GM08714 (cell line): ENCODE data around the gene DHRS12.

Experiments used
- H3K4me3 ChIP-seq: fragments of 200-500 bp; sonication (Bioruptor generic); 2 replicates; pipeline ENCODE4 v1.5.1; 2014; ENCODE audit warnings: mild to moderate bottlenecking, low read length, inconsistent platforms
- ZNF274 ChIP-seq: IDR thresholded peaks from 2 replicates; pipeline ENCODE4 v1.6.1; 2012; ENCODE audit warnings: mild to moderate bottlenecking, low read depth, low read length

Gene DHRS12

DNA sequence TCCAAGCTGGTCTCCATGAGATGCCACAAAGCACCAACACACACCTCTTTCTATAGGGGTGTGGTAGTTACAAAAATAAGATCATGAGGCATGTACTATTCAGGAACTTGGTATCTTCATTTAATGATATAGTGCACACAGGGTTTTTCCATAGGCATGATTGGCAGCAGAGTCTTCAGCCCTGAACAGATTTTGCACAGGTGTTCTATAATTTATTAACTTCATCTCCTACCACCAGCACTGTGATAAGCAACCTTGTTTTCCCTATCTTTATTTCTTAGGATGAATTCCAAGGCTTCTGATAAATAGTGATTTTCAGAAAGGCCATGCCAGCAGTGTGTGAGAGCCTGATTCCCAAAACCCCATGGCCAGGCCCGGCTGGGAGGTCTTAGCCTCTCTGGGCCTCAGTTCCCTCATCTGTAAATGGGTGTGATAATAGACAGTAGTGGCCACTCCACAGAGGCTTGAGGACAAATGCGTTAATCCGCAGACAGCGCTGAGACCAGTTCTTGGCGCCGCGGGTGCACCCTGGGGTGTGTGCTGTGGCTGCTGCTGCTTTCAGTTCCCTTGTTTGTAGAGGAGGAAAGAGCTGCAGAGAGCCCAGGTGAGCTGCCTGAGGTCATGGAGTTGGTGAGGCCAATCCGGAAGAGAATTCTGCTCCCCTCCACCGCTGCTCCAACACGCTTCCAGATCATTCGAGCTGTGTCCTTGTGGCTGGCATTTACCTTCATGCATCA lies 33.1 kb downstream of the DHRS12 start:
- TF ChIP-seq ZNF274: no peak
- H3K4me3 ChIP-seq: no peak overlapping the region

DNA sequence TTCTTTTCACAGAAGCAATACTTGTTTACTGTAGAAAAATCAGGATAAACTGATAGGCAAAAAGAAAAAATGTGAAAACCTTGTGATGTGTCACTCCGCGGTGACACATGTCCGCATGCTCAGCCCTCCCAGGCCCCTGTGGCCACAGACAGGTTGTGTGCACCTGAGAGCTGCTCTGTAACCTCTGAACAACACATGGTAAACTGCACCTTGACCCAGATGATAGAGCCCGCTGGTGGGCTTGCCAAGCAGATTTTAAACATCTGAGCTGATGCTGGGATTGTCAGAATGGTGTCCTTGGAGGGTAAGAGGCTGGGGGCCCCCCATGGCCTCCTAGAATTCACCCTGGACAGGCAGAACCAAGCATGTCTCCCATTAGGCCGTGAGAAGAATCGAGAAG lies 33.8 kb downstream of the DHRS12 start:
- H3K4me3 ChIP-seq: no peak overlapping the region
- no peak for TF ChIP-seq ZNF274

DNA sequence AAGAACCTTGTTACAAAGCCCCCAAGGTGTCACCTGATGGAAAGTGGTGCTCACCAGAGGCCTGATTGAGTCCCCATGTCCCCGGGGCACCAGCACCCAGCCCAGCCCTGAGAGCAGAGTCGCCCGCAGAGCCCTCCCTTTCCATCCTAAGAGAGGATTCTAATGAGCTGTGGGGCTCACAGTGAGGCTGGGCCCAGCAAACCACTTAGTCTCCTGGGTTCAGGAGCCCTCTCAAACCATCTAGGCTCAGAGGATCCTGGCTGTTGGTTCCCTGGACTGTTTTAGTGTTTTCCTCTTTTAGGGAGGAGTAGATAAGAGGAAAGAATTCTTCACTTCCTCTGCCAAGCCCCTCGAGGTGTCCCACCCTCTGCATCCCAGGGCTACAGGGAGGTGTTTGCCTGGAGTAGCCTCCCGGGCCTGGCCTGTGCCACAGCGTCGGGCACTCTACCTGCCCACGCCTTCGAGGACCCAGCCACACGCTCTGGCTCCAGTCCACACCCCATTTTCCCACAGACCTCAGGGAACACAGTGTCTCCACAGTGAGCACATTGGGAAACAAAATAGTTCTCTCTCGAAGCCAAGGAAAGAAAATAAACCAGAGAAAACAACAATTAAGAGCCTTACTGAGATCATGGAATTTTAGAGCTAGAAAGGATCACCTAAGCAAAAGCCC lies 34.4 kb downstream of the DHRS12 start:
- no peak overlapping the region for H3K4me3 ChIP-seq
- no peak for TF ChIP-seq ZNF274

DNA sequence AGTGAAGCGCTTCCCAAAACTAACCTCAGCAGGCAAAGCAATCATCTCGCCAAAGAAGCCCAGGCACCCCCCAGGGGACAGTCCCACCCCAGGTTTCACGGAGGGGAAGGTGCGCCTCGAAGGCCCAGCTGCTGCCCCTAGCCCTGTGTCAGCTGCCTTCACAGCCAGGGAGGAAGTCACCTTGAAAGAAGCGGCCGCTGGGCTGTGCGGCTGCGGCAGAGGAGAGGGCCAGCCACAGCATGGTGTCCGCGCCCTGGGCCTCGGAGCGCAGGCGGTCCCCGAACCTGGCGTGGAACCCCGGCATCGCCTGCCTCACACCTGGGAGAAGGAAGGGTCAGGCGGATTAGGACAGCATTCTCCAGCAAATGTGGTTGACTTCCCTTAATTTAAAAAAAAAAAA lies 35.0 kb downstream of the DHRS12 start:
- TF ChIP-seq ZNF274: no peak

DNA sequence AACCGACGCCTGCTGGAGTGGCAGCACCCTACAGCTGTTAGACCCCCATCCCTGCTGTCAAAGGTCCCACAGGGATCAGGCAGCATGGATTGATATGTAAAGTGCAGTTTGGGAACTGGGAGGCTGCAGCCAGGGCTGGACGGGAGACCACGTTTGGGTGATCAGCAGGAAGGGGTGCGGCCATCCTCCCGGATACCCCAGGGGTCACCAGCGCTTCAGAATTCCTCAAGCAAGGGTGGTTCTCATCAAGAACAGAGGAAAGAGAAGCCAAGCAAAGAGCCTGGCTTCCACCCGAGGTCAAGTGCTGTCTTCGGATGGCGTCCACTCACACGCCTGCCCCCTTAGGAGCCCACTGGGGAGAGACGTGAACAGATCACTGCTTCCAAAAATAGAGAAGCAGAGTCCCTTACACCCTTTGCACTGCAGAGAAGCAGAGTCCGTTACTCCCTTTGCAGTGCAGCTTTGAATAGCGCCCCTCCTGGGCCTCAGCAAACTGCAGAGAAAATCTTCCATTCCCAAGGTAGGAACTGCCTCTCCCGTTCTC lies 35.5 kb downstream of the DHRS12 start:
- TF ChIP-seq ZNF274: no peak
- H3K4me3 ChIP-seq: no peak overlapping the region

More for the DNA sequence above, 35.0 kb downstream of the DHRS12 start:
- H3K4me3 ChIP-seq: no peak overlapping the region

DNA sequence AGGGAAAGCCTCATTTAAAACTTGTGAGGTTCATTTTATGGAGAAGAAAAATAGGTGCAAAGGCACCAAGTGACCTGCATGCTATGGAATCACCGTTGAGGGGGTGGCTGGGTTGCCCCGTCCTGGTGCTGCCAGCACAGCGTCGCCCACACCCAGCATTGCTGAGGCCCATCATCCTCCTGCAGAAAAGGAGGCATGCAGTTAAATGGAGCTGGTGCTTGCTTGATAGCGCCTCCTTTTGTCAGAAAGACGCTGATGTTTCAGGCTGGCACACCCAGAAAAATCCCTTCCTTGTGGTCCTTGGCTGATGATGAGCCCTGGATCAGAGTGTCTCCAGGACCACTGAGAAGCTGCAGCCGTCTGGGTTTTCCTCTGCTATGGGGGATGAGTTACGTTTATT lies 36.9 kb downstream of the DHRS12 start:
- TF ChIP-seq ZNF274: no peak
- no peak overlapping the region for H3K4me3 ChIP-seq

DNA sequence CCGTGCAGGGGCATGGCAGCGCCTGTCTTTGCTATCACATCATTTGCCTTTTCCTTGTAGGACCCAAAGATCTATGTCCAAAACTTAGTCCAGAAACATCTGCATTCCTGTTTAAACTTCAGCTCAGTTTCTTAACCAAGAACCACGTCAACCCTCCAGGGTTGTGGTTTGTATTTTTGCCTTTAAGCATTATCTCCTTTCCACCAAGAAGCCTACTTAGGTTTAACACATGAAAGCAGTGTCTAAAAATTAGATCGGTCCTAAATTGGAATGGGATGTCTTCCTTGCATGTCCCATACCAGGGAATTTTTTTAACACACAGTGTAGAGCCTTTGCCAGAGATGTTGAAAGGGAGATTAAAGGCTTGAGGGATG lies 38.8 kb downstream of the DHRS12 start:
- TF ChIP-seq ZNF274: no peak
- H3K4me3 ChIP-seq: peak overlapping the region; percentile 5; the same call in 1 of the 2 replicates

DNA sequence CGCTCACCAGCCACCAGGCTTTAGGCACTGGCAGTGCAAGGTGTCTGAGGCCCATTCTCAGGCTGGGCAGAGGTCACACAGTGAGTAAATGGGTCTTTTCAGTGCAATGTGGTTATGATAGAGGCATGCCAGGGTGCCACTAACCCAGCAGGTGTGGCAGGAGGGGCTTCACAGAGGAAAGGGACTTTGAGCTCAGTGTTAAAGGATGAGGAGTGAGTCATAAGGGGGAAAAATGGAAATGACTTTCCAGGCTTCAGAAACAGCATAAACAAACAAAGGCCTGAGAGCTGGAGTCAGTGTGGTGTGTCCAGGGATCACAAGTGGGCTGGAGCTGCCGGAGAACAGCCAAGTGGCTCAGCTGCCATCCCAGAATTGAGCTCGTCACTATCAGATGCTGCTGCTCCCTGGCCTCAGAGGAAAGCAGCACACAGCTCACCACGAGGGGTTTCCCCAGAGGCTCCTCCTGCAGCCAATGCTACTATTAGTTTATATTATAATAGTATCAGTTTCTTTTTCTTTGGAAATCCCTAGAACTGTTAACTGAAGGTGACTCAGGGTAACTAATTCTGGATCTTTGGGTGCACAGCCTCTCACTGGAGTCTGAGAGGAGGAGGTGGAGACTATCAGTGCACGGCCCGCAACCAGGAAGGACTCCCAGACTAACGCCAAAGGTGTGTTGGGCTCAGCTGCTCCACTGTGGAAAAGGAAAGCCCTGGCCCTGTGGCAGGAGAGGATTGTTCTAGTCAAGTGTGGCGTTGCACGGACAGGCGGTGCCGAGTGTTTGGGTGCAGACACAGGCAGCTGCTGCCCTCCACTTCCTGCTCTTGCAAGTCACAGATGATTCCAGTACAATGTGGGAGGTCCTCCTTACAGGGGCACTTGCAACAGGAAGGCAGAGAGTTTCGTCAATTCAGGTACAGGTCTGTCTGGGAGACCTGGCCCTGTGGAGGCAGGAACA lies 39.5 kb downstream of the DHRS12 start:
- peak overlapping the region; percentile 5; the same call in 1 of the 2 replicates for H3K4me3 ChIP-seq
- TF ChIP-seq ZNF274: no peak

DNA sequence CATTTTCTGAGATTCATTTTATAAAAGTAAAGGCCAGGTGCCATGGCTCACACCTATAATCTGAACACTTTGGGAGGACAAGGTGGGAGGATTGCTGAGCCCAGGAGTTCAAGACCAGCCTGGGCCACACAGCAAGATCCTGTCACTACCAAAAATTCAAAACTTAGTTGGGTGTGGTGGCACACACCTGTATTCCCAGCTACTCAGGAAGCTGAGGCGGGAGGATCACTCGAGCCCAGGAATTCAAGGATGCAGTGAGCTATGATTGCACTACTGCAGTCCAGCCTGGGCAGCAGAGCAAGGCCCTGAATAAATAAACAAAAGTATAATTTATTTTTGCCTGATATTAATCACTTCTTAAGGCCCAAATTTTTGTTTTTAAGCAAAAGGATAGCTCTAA lies 40.5 kb downstream of the DHRS12 start:
- H3K4me3 ChIP-seq: no peak overlapping the region
- no peak for TF ChIP-seq ZNF274

DNA sequence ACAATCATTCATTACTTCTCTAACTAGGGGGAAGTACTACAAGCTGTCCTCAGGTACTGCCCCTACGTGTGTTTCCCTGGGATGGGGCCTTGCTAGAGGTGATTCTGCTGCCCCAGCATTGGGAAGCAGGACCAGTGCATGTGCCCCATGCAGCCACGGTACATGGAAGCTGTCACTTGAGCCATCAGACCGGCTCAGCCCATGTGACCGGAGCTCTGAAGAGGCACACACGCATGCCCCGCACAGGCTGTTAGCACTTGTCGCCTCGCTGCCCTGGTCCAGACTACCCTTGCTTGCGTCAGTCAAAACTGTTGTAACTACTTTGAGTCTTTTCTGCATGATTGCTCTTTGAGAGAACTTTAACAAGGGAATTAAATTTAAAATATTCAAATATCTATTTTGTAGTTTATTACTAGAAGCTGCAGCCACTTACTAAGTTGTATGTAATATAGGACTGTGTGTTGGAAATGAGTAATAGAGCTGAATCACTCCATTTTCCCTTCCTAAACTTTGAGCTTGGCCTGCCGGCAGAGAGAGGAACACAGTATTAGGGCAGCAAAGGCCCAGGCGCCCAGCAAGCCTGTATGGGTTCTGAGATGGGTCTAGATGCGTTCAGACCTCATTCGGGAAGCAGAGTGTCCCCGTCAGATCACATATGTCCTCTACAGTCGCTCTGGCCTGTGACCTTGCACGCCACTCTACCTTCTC lies 42.2 kb downstream of the DHRS12 start:
- H3K4me3 ChIP-seq: no peak overlapping the region
- no peak for TF ChIP-seq ZNF274

DNA sequence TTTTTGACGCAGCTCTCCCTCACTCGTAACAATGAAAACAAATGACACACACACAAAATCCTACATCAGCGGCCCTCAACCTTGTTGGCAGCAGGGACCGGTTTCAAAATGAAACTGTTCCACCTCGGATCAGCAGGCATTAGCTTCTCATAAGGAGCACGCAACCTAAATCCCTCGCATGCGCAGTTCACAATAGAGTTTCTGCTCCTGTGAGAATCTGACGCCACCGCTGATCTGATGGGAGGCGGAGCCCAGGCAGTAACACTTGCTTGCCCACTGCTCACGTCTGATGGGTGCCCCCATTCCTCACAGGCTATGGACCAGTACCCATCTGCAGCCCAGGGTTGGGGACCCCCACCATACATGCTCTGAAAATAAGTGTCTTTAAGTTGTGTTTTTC lies 43.4 kb downstream of the DHRS12 start:
- TF ChIP-seq ZNF274: no peak
- no peak overlapping the region for H3K4me3 ChIP-seq

DNA sequence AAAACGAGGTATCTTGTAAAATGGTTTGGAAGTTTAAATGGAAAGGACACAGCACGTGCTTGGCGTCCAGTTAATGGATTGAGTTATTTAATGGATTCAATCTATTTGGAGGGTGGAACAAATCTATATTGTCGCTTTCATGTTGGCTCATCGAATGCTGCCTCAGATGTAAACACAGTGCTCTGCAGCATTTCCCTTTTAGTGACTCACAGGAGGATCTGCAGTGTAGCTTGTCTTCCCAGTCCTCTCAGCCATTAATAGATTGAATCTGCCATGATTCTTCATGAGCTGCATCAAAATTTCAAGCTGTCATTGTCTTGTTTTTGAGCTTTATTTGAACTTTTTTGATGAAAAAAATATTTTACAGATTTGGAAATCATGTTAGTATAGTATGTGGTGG lies 44.7 kb downstream of the DHRS12 start:
- no peak for TF ChIP-seq ZNF274
- H3K4me3 ChIP-seq: no peak overlapping the region

DNA sequence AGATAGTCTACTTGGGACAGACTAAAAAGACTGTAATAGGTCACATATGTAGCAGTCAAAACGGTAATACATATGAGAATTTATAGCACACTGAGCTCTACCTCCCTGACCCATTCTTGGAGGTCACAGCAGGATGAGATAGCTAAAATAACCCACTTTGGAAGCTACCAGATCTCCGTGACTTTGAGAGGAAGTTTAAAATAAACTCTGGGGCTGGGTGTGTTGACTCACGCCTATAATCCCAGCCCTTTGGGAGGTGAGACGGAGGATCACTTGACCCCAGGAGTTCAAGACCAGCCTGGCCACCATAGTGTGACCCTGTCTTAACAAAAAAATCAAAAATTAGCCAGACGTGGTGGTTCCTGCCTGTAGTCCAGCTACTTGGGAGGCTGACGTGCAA lies 45.3 kb downstream of the DHRS12 start:
- no peak for TF ChIP-seq ZNF274
- H3K4me3 ChIP-seq: no peak overlapping the region

DNA sequence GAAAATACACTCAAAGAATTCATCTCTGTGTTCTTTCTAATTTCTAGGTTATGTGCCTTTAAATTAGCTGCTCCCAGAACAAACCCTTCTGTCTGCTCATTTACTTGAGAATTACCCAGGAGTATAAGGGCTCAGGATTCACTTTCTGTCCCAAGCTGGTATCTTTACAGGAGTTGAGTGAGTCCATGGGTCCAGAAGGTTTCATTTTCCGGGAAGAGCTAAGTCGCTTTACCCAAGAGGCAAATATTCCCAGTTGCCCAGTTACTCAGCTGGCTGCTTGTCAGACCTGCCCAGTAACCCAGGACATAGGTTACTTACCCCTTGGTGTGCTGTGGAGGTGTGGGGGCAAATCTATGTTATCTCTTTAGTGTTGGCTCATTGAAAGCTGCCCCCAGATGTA lies 47.3 kb downstream of the DHRS12 start:
- H3K4me3 ChIP-seq: no peak overlapping the region
- no peak for TF ChIP-seq ZNF274
